MCF 10A (cell line): ENCODE data around the gene NLRP5. TPM values are rescaled to one million over a fixed set of nuclear protein-coding genes. Genes with fewer than 3 reads are reported as not detected.

Experiments used
- BruUV-seq: library from RNA; stranded (reverse); fragments of 400-500 nt; replicated peaks from 2 replicates; lab custom pipeline; 2021; lab: Mats Ljungman, UMichigan
- CTCF ChIA-PET: fragments of 300-600 bp; sonication (Branson Sonifier 250); formaldehyde crosslinking; extraction: SDS; loops from one replicate; lab custom pipeline; 2021; ENCODE audit warnings: antibody characterized with exemption, inconsistent platforms; lab: Yijun Ruan, JAX
- POLR2A ChIA-PET: fragments of 300-600, 350-650 bp; sonication (Branson Sonifier 250); formaldehyde crosslinking; extraction: SDS; loops from one replicate; lab custom pipeline; 2020; ENCODE audit warnings: antibody characterized with exemption, inconsistent platforms; lab: Yijun Ruan, JAX
- DNase-seq: peaks from one replicate; pipeline ENCODE4 v3.0.0-alpha.2; 2018; ENCODE audit not compliant: unreplicated experiment
- H3K27ac Mint-ChIP-seq: one replicate; pipeline ENCODE4 v1.8.0; 2022; ENCODE audit warnings: mild to moderate bottlenecking, low read depth, mixed read lengths; ENCODE audit not compliant: unreplicated experiment
- H3K27me3 Mint-ChIP-seq: one replicate; pipeline ENCODE4 v1.8.0; 2022; ENCODE audit warnings: mixed read lengths; ENCODE audit not compliant: insufficient read depth, unreplicated experiment
- H3K36me3 Mint-ChIP-seq: one replicate; pipeline ENCODE4 v1.8.0; 2022; ENCODE audit warnings: mild to moderate bottlenecking, moderate library complexity, mixed read lengths; ENCODE audit not compliant: insufficient read depth, unreplicated experiment
- H3K4me1 Mint-ChIP-seq: one replicate; pipeline ENCODE4 v1.8.0; 2022; ENCODE audit warnings: mixed read lengths; ENCODE audit not compliant: insufficient read depth, unreplicated experiment
- H3K4me3 Mint-ChIP-seq: one replicate; pipeline ENCODE4 v1.8.0; 2022; ENCODE audit warnings: mild to moderate bottlenecking, moderate library complexity, mixed read lengths; ENCODE audit not compliant: unreplicated experiment
- H3K9me3 Mint-ChIP-seq: one replicate; pipeline ENCODE4 v1.8.0; 2022; ENCODE audit warnings: mixed read lengths; ENCODE audit not compliant: unreplicated experiment
- intact Hi-C: fragments of 100-400 bp; cut with micrococcal nuclease; formaldehyde crosslinking; loops from 2 replicates; pipeline ENCODE4 v1.14.1; 2022
- total RNA-seq: library from RNA; stranded (reverse); gene quantifications from 2 replicates; pipeline ENCODE4 v1.2.3, GENCODE V29; 2022
- TF ChIP-seq, protein P1 (sequence below): fragments of 200-600 bp; IDR thresholded peaks from one replicate; pipeline ENCODE4 v1.8.0; 2022; ENCODE audit warnings: antibody characterized with exemption, mild to moderate bottlenecking; ENCODE audit not compliant: unreplicated experiment

The NLRP5 gene
- total RNA-seq, 1 experiment from 2014 or later: not detected

DNA sequence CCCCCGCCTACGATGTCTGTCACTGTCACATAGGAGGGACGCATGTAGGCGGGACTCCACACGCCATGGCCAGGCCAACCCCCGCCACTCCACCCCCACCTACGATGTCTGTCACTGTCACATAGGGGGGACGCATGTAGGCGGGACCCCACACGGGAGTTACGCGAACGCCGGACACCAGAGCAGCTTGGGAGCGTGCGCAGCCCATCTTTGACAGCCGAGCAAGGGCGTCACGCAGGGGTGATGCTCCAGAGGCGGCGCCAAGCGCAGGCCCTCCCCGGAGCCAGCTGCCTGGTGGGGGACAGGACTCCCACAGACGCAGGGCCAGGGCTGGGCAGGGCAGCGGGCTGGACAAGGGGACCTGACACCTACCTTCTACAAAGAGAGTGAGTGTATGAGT lies 114.5 kb downstream of the NLRP5 start:
- TSS peak; percentile 30 for BruUV-seq
- TF ChIP-seq, protein P1, sequence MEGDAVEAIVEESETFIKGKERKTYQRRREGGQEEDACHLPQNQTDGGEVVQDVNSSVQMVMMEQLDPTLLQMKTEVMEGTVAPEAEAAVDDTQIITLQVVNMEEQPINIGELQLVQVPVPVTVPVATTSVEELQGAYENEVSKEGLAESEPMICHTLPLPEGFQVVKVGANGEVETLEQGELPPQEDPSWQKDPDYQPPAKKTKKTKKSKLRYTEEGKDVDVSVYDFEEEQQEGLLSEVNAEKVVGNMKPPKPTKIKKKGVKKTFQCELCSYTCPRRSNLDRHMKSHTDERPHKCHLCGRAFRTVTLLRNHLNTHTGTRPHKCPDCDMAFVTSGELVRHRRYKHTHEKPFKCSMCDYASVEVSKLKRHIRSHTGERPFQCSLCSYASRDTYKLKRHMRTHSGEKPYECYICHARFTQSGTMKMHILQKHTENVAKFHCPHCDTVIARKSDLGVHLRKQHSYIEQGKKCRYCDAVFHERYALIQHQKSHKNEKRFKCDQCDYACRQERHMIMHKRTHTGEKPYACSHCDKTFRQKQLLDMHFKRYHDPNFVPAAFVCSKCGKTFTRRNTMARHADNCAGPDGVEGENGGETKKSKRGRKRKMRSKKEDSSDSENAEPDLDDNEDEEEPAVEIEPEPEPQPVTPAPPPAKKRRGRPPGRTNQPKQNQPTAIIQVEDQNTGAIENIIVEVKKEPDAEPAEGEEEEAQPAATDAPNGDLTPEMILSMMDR: no peak
- CTCF ChIA-PET: interaction anchor here (1.5 kb wide), 1 partner anchor 24 kb away, joined by 4 read pairs; no protein-coding TSS in a partner anchor

DNA sequence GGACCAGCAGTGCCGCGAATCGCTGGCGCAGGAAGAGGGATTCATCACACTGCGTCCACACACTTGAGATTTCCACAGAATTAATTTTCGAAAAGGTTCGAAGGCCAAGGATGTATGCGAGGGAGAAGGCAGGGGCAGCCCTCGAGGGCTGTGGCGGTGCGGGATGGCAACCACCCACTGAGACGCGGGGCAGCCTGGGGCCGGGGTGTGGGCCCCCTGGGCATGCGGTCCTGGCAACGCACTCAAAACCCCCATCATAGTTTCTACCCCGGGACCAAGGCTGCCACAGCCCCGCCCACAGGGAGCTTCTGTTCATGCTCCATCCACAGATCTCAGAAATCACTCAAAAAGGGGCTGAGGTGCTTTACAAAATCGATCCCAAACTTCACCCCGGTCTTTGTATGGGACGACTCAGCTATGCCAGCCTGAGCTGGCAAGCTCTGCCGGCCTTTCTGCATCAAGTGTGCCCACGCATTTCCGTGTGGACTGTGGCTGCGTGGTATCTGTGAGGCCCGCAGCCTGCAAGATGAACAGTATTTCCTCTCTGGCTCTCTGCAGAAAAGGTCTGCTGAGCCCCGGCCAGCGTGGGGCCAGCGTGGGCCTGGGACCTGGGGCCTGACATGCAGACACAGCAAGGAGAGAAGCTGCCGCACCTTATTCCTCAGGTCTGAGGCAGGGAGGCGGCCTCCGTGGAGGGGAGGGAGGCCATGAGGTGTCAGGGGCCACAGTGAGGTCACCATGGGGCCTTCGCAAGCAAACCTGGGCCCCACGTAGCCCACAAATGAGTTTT lies 115.4 kb downstream of the NLRP5 start:
- DNase-seq: no peak
- Mint-ChIP-seq H3K4me3 (no peak overlapping the region), H3K27ac (no peak overlapping the region), H3K36me3 (peaks cover 35% of the 10 kb centered on the region), H3K27me3 (no peaks in the 10 kb centered on the region), H3K9me3 (no peaks in the 10 kb centered on the region), H3K4me1 (peaks cover 7% of the 10 kb centered on the region)
- no TSS peak for BruUV-seq
- intact Hi-C loops: no loop called here
- TF ChIP-seq, protein P1: no peak
- POLR2A ChIA-PET: interaction anchor here (0.6 kb wide), 1 partner anchor 9 kb away, joined by 4 read pairs; no protein-coding TSS in a partner anchor
- CTCF ChIA-PET: interaction anchor here (0.6 to 1.5 kb wide), 4 partner anchors 21 to 799 kb away, joined by 3 to 4 read pairs (median 4); no protein-coding TSS in a partner anchor

More for the DNA sequence above, 114.5 kb downstream of the NLRP5 start:
- Mint-ChIP-seq H3K36me3 (peaks cover 32% of the 10 kb centered on the region), H3K27ac (no peak overlapping the region), H3K27me3 (no peaks in the 10 kb centered on the region), H3K4me3 (no peak overlapping the region), H3K4me1 (peaks cover 4% of the 10 kb centered on the region), H3K9me3 (no peaks in the 10 kb centered on the region)
- DNase-seq: no peak
- intact Hi-C loops: no loop called here
- POLR2A ChIA-PET: no interaction called here

DNA sequence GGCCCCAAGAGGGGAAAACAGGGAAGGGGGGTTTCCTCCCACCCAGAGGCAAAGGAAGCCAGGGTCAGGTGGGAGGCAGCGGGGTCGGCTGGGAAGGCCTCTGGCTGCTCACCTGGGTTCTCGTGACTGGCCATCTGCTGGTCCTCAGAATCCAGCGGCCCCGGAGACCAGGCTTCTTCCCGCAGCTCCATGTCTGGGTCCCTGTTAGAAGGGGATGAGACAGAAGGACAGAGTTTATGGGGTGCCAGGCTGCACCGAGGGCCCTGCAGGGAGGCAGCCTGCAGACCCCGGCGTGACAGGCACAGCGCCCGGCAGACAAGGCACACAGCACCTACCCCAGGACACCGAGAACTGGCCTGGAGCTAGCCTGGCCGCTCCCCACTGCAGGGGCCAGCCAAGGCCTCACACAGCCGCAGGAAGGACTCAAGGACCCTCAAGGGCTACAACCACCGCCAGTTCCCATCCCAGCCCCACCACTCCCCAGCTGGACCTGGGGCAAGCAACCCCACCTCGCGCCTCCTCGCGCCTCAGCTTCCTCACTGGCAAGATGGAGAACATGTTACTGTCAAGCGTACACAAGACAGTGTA lies 116.5 kb downstream of the NLRP5 start:
- peaks cover 31% of the 10 kb centered on the region for H3K36me3 Mint-ChIP-seq
- H3K4me3 Mint-ChIP-seq: no peak overlapping the region
- peaks cover 7% of the 10 kb centered on the region for H3K4me1 Mint-ChIP-seq
- no TSS peak for BruUV-seq
- H3K27me3 Mint-ChIP-seq: no peaks in the 10 kb centered on the region
- TF ChIP-seq, protein P1: no peak
- DNase-seq: no peak
- intact Hi-C loops: no loop called here
- H3K27ac Mint-ChIP-seq: no peak overlapping the region
- H3K9me3 Mint-ChIP-seq: no peaks in the 10 kb centered on the region
- CTCF ChIA-PET: interaction anchor here (0.7 to 1.3 kb wide), 2 partner anchors 37 to 435 kb away, joined by 4 read pairs; no protein-coding TSS in a partner anchor
- POLR2A ChIA-PET: no interaction called here

DNA sequence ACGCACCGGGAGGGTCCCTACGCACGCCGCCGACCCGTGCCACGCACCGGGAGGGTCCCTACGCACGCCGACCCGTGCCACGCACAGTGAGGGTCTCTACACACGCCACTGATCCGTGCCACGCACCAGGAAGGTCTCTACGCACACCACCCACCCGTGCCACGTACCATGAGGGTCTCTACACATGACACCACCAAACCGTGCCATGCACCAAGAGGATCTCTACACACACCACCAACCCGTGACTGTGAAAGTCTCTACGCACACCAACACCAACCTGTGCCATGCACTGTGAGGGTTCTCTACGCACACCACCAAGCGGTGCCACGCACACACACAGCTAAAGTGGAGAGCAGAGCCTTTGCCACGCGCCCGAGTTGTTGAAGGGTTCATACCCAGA lies 117.8 kb downstream of the NLRP5 start:
- H3K9me3 Mint-ChIP-seq: no peaks in the 10 kb centered on the region
- DNase-seq: no peak
- intact Hi-C loops: no loop called here
- ChIA-PET POLR2A (no interaction called here), CTCF (interaction anchor here (0.6 to 2.3 kb wide), 5 partner anchors 8 to 1054 kb away, joined by 3 to 18 read pairs (median 4); no protein-coding TSS in a partner anchor)
- no peaks in the 10 kb centered on the region for H3K27me3 Mint-ChIP-seq
- H3K36me3 Mint-ChIP-seq: peaks cover 25% of the 10 kb centered on the region
- no TSS peak for BruUV-seq
- no peak overlapping the region for H3K4me3 Mint-ChIP-seq
- no peak overlapping the region for H3K27ac Mint-ChIP-seq
- peaks cover 7% of the 10 kb centered on the region for H3K4me1 Mint-ChIP-seq
- TF ChIP-seq, protein P1: no peak
